Left hindlimb (tissue), 1 donor: ENCODE data around the gene BAZ1A.
A peak's percentile ranks its signal among the peaks of the same experiment; 100 is the strongest.

Source experiments
- DNase-seq: peaks from one replicate; pipeline ENCODE4 v3.0.0-alpha.2; 2018

BAZ1A gene

GRCh38 chr14:34718750-34719304 lies 156.3 kb downstream of the BAZ1A start:
- no peak for DNase-seq

GRCh38 chr14:34715127-34715863 lies 159.9 kb downstream of the BAZ1A start:
- no peak for DNase-seq

GRCh38 chr14:34714320-34715126 lies 160.6 kb downstream of the BAZ1A start, which contains the start of gene CFL2:
CFL2 (minus strand) TSS chr14:34714593; CDS start chr14:34714540, 53 bp downstream.
- DNase-seq = peak; percentile 90

GRCh38 chr14:34713681-34714319 lies 161.4 kb downstream of the BAZ1A start:
- peak; percentile 46 for DNase-seq

GRCh38 chr14:34713122-34713680 lies 162.0 kb downstream of the BAZ1A start:
- no peak for DNase-seq

GRCh38 chr14:34711796-34712712 lies 163.1 kb downstream of the BAZ1A start:
- no peak for DNase-seq

- no peak for DNase-seq
Observed at GRCh38 chr14:34711169-34711568, 164.0 kb downstream of the BAZ1A start.

GRCh38 chr14:34710744-34711143 lies 164.4 kb downstream of the BAZ1A start:
- DNase-seq = no peak

GRCh38 chr14:34710006-34710405 lies 165.2 kb downstream of the BAZ1A start:
- DNase-seq = no peak

- no peak for DNase-seq
Observed at GRCh38 chr14:34707722-34708121, 167.4 kb downstream of the BAZ1A start.
